NCI-H2029 treated with DMSO at 0.1 percent for 48 hours (cell line): Measurements from ENCODE around the gene VSX2.

Source experiments
- DNase-seq: peaks from one replicate; lab custom pipeline; 2025; lab: John Stamatoyannopoulos, UW

The VSX2 gene

GRCh38 chr14:74302152-74302628 is 62.9 kb downstream of the VSX2 start:
- no peak for DNase-seq

DNA sequence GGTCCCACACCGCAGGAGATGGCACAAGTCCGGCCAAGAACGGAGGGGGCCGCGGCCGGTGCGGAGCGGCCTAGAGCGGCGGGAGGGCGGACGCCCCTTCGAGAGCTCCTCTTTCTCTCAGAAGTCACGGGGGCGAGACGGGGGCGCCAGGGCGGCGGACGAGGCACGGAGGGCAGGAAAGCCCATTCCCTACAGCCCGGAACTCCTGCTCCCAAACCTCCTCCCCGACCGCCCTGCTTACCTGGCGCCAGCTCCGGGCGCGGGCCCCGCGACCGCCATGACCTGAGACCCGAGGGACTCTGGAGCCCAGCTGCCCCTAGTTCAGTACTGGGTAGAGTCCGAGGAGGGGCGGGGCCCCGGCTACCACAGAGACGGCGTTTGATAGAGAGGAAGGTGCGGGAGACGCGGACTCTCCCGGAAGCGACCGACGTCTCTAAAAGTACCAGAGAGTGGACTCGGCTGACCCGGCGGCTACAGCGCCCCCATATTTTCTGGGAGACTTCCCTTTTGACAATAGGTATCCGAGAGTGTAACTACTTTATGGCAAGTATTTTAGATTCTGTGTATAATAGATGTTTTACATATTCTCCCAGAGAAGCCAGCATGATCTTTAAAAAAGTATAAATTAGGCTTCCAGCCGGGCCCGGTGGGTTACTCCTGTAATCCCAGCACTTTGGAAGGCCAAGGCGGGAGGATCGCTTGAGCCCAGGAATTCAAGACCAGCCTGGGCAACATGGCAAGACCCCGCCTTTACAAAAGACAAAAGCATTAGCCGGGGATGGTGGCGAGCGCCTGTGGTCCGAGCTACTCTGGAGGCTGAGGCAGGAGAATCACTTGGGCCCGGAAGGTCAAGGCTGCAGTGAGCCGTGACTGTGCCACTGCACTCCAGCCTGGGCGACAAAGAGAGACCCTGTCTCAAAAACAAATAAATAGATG is 63.7 kb downstream of the VSX2 start, which contains the start of gene ABCD4:
TSS of gene ABCD4 (minus strand) at position 301 of the 936 bp plus-strand sequence. CDS start at position 279, 22 bp downstream.
- peak; percentile 64 for DNase-seq

DNA sequence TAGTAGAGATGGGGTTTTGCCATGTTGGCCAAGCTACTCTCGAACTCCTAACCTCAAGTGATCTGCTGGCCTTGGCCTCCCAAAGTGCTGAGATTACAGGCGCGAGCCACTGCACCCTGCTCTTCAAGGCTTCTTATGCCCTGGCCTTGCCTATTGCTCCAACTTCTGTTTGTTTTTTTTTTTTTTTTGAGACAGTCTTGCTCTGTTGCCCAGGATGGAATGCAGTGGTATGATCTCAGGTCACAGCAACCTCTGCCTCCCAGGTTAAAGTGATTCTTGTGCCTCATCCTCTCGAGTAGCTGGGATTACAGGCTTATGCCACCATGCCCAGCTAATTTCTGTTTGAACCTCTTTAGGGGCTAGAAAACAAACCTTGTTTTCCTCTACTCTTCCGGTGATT is 69.4 kb downstream of the VSX2 start:
- DNase-seq = no peak

GRCh38 chr14:74309125-74310022 is 70.1 kb downstream of the VSX2 start:
- peak; percentile 33 for DNase-seq

- DNase-seq = no peak
Measured at GRCh38 chr14:74312161-74312560, 72.9 kb downstream of the VSX2 start.
